BJ (cell line): Measurements from ENCODE around the gene ZNF135. TPM values are rescaled to one million over a fixed set of nuclear protein-coding genes. Genes with fewer than 3 reads are reported as not detected.

Source experiments
- CTCF ChIA-PET: fragments of 350-600 bp; formaldehyde crosslinking; extraction: SDS; loops from one replicate; lab custom pipeline; 2021; ENCODE audit warnings: antibody characterized with exemption, inconsistent platforms; lab: Yijun Ruan, JAX
- POLR2A ChIA-PET: fragments of 300-600 bp; sonication (Branson Sonifier 250); formaldehyde crosslinking; extraction: SDS; loops from one replicate; lab custom pipeline; 2021; ENCODE audit warnings: antibody characterized with exemption; lab: Charles Lee
- DNase-seq: peaks from one replicate; pipeline ENCODE4 v3.0.0-alpha.2; 2011; ENCODE audit warnings: low read depth
- H3K27me3 ChIP-seq: 2 replicates; pipeline ENCODE4 v1.6.0; 2011; ENCODE audit warnings: low read length; ENCODE audit not compliant: control insufficient read depth, insufficient read depth
- H3K36me3 ChIP-seq: 2 replicates; pipeline ENCODE4 v1.5.1; 2011; ENCODE audit warnings: low read length; ENCODE audit not compliant: control insufficient read depth, insufficient read depth
- H3K4me3 ChIP-seq: 2 replicates; pipeline ENCODE4 v1.5.1; 2011; ENCODE audit warnings: low read depth, mild to moderate bottlenecking, control low read depth, low read length
- CTCF ChIP-seq: IDR thresholded peaks from 2 replicates; pipeline ENCODE4 v1.5.1; 2011; ENCODE audit warnings: low read depth, mild to moderate bottlenecking, control low read depth, inconsistent platforms, low read length, moderate library complexity; ENCODE audit not compliant: insufficient read depth
- polyA plus RNA-seq: library from polyadenylated mRNA; depleted of rRNA; stranded (reverse); fragments of >200 nt; gene quantifications from 2 replicates; pipeline ENCODE4 v1.2.3, GENCODE V29; 2011

ZNF135 gene
- polyA plus RNA-seq, 1 experiment = 6.8 TPM

- no peak for DNase-seq
- POLR2A ChIA-PET = no interaction called here
- no peaks in the 10 kb centered on the region for H3K27me3 ChIP-seq
- no peak overlapping the region for H3K4me3 ChIP-seq
- H3K36me3 ChIP-seq = peaks cover 10% of the 10 kb centered on the region
- no peak for TF ChIP-seq CTCF
- CTCF ChIA-PET = no interaction called here
These were observed 28.0 kb downstream of the ZNF135 start for GRCh38 chr19:58086825-58087710.

GRCh38 chr19:58088521-58089052, 29.5 kb downstream of the ZNF135 start:
- H3K36me3 ChIP-seq = peaks cover 10% of the 10 kb centered on the region
- ChIA-PET CTCF (no interaction called here), POLR2A (no interaction called here)
- DNase-seq = no peak
- no peaks in the 10 kb centered on the region for H3K27me3 ChIP-seq
- TF ChIP-seq CTCF = no peak
- no peak overlapping the region for H3K4me3 ChIP-seq

- H3K4me3 ChIP-seq = no peak overlapping the region
- no peak for TF ChIP-seq CTCF
- ChIA-PET CTCF (interaction anchor here (0.6 kb wide), 1 partner anchor 53 kb away, joined by 3 read pairs; no protein-coding TSS in a partner anchor), POLR2A (no interaction called here)
- H3K27me3 ChIP-seq = no peaks in the 10 kb centered on the region
- no peak for DNase-seq
- peaks cover 8% of the 10 kb centered on the region for H3K36me3 ChIP-seq
These were observed 30.8 kb downstream of the ZNF135 start for GRCh38 chr19:58089846-58090245.

- DNase-seq = no peak
- no peak for TF ChIP-seq CTCF
- Histone ChIP-seq H3K4me3 (no peak overlapping the region), H3K27me3 (no peaks in the 10 kb centered on the region), H3K36me3 (peaks cover 1% of the 10 kb centered on the region)
- ChIA-PET CTCF (no interaction called here), POLR2A (interaction anchor here (0.6 kb wide), 1 partner anchor 644 kb away, joined by 5 read pairs; no protein-coding TSS in a partner anchor)
These were observed 32.3 kb downstream of the ZNF135 start for GRCh38 chr19:58091251-58091995.

GRCh38 chr19:58093071-58093470, 34.0 kb downstream of the ZNF135 start:
- H3K4me3 ChIP-seq = no peak overlapping the region
- POLR2A ChIA-PET = no interaction called here
- TF ChIP-seq CTCF = no peak
- no peaks in the 10 kb centered on the region for H3K27me3 ChIP-seq
- no peaks in the 10 kb centered on the region; the same call in 1 of the 2 replicates for H3K36me3 ChIP-seq
- no peak for DNase-seq
- CTCF ChIA-PET = interaction anchor here (0.6 kb wide), 1 partner anchor 394 kb away, joined by 3 read pairs; no protein-coding TSS in a partner anchor
